Endothelial cell of umbilical vein (primary cell): ENCODE data around the gene TUB. TPM values are rescaled to one million over a fixed set of nuclear protein-coding genes. Genes with fewer than 3 reads are reported as not detected.

ENCODE experiments used
- BruUV-seq: library from RNA; stranded (reverse); fragments of 400-500 nt; replicated peaks from 2 replicates; lab custom pipeline; 2021; lab: Mats Ljungman, UMichigan
- CTCF ChIA-PET: fragments of 300-600, 350-600 bp; sonication (Branson Sonifier 250); formaldehyde crosslinking; loops from one replicate; lab custom pipeline; 2021; ENCODE audit warnings: antibody characterized with exemption, inconsistent platforms; lab: Charles Lee
- POLR2A ChIA-PET: fragments of 300-600, 350-600 bp; sonication (Branson Sonifier 250); formaldehyde crosslinking; loops from one replicate; lab custom pipeline; 2021; ENCODE audit warnings: antibody characterized with exemption, inconsistent platforms; lab: Charles Lee
- DNase-seq: peaks from one replicate; pipeline ENCODE4 v3.0.0-alpha.2; 2011; ENCODE audit warnings: low read depth, low spot score
- FAIRE-seq: peaks from 2 replicates; lab custom pipeline; 2011; peaks lifted over from hg19 to GRCh38; lab: Jason Lieb, UNC
- H2AFZ ChIP-seq: 2 replicates; pipeline ENCODE4 v1.6.0; 2012; ENCODE audit warnings: low read depth, low read length, control low read depth, inconsistent platforms
- H3K27ac ChIP-seq: 2 replicates; pipeline ENCODE4 v1.5.1; 2011; ENCODE audit warnings: low read depth, mild to moderate bottlenecking, control low read depth, low read length, moderate library complexity; ENCODE audit not compliant: insufficient read depth
- H3K27me3 ChIP-seq, 2 experiments: 2 replicates each; pipeline versions ENCODE4 v1.6.0 to v1.6.1; 2011; ENCODE audit warnings: low read length in 2 of 2, mixed read lengths in 1 of 2; ENCODE audit not compliant: control insufficient read depth in 2 of 2, insufficient read depth in 2 of 2
- H3K36me3 ChIP-seq, 2 experiments: 2 replicates in 1 of 2; 3 replicates in 1 of 2; pipeline ENCODE4 v1.5.1; 2011; ENCODE audit warnings: low read length in 2 of 2, mild to moderate bottlenecking in 1 of 2, moderate library complexity in 1 of 2; ENCODE audit not compliant: control insufficient read depth in 2 of 2, insufficient read depth in 2 of 2; ENCODE audit errors: extremely low read depth in 1 of 2
- H3K4me1 ChIP-seq: 3 replicates; pipeline ENCODE4 v1.5.1; 2011; ENCODE audit warnings: mild to moderate bottlenecking, low read length; ENCODE audit not compliant: control insufficient read depth, insufficient read depth; ENCODE audit errors: extremely low read depth
- H3K4me2 ChIP-seq: 2 replicates; pipeline ENCODE4 v1.6.1; 2011; ENCODE audit warnings: low read length, control low read depth, mixed read lengths; ENCODE audit not compliant: insufficient read depth
- H3K4me3 ChIP-seq, 3 experiments: fragments of 200-600 bp in 1 of 3; sonication (generic), shearing (Covaris generic) in 1 of 3; replicated peaks in 1 of 3; 2 replicates each; pipeline ENCODE4 v1.5.1; 2011 to 2016; ENCODE audit warnings: control low read depth in 3 of 3, low read length in 3 of 3, mild to moderate bottlenecking in 2 of 3, inconsistent platforms in 1 of 3, low read depth in 1 of 3, moderate library complexity in 1 of 3; ENCODE audit not compliant: insufficient read depth in 1 of 3
- H3K79me2 ChIP-seq: 2 replicates; pipeline ENCODE4 v1.6.0; 2012; ENCODE audit warnings: low read length, inconsistent platforms; ENCODE audit not compliant: control insufficient read depth, insufficient read depth
- H3K9ac ChIP-seq: replicated peaks from 2 replicates; pipeline ENCODE3; 2011; ENCODE audit warnings: low read length, control low read depth; ENCODE audit not compliant: insufficient read depth; ENCODE audit errors: extremely low read depth
- H3K9me1 ChIP-seq: replicated peaks from 3 replicates; pipeline ENCODE4 v1.6.0; 2011; ENCODE audit warnings: mild to moderate bottlenecking, low read length; ENCODE audit not compliant: control insufficient read depth, insufficient read depth; ENCODE audit errors: extremely low read depth
- H3K9me3 ChIP-seq: replicated peaks from 2 replicates; pipeline ENCODE4 v1.5.1; 2012; ENCODE audit warnings: low read length, inconsistent platforms; ENCODE audit not compliant: control insufficient read depth, insufficient read depth
- H4K20me1 ChIP-seq: replicated peaks from 2 replicates; pipeline ENCODE3; 2011; ENCODE audit warnings: mild to moderate bottlenecking, low read length; ENCODE audit not compliant: control insufficient read depth, insufficient read depth; ENCODE audit errors: extremely low read depth
- CTCF ChIP-seq, 2 donors: IDR thresholded peaks; 1 replicate in 1 of 2; 2 replicates in 1 of 2; pipeline ENCODE4 v1.5.1; 2011; ENCODE audit warnings: low read length in 2 of 2, mild to moderate bottlenecking in 2 of 2, moderate library complexity in 2 of 2, control low read depth in 1 of 2, inconsistent platforms in 1 of 2, low read depth in 1 of 2; ENCODE audit not compliant: insufficient read depth in 1 of 2; ENCODE audit errors: extremely low read depth in 1 of 2
- EZH2 ChIP-seq: IDR thresholded peaks from 2 replicates; pipeline ENCODE4 v1.6.1; 2012; ENCODE audit warnings: borderline replicate concordance, low read depth, mild to moderate bottlenecking, moderate library complexity, low read length, inconsistent platforms; ENCODE audit not compliant: severe bottlenecking
- FOS ChIP-seq: IDR thresholded peaks from 2 replicates; pipeline ENCODE4 v1.6.1; 2011; ENCODE audit warnings: mild to moderate bottlenecking, low read length, moderate library complexity, borderline replicate concordance; ENCODE audit not compliant: insufficient read depth
- GATA2 ChIP-seq: IDR thresholded peaks from 2 replicates; pipeline ENCODE4 v1.7.0; 2011; ENCODE audit warnings: low read depth, mild to moderate bottlenecking, moderate library complexity, mixed read lengths, low read length; ENCODE audit not compliant: insufficient read length, insufficient read depth
- JUN ChIP-seq: IDR thresholded peaks from 2 replicates; pipeline ENCODE4 v1.6.1; 2011; ENCODE audit warnings: borderline replicate concordance, low read depth; ENCODE audit not compliant: insufficient read length, insufficient read depth
- MAX ChIP-seq: IDR thresholded peaks from 2 replicates; pipeline ENCODE4 v1.6.1; 2011; ENCODE audit not compliant: insufficient read depth, insufficient read length
- MYC ChIP-seq: IDR thresholded peaks from one replicate; pipeline ENCODE4 v1.6.1; 2011; ENCODE audit warnings: mild to moderate bottlenecking, low read depth, low read length
- POLR2A ChIP-seq: IDR thresholded peaks from 2 replicates; pipeline ENCODE4 v1.6.1; 2012; ENCODE audit warnings: low read depth, mild to moderate bottlenecking, control low read depth, low read length
- POLR2AphosphoS5 ChIP-seq: IDR thresholded peaks from 2 replicates; pipeline ENCODE4 v1.6.1; 2012; ENCODE audit warnings: low read depth, mild to moderate bottlenecking, control low read depth, low read length, moderate library complexity; ENCODE audit not compliant: insufficient read depth
- dilution Hi-C: fragments of 300-500 bp; cut with MboI; formaldehyde crosslinking; loops from one replicate; pipeline ENCODE4 v1.15.0; 2019; ENCODE audit warnings: low sequenced_read_pairs; ENCODE audit not compliant: extremely low pct_ligation_motif_present
- intact Hi-C: fragments of 100-400 bp; cut with micrococcal nuclease; formaldehyde crosslinking; loops from one replicate; pipeline ENCODE4 v1.10.0; 2022
- polyA plus RNA-seq, 4 experiments: library from polyadenylated mRNA; depleted of rRNA in 3 of 4; stranded (reverse) in 3 of 4; unstranded in 1 of 4; fragments of >200 nt; gene quantifications; 2 replicates each; pipeline versions ENCODE4 v1.2.1 to v1.2.3, GENCODE V29; 2011 to 2012; ENCODE audit warnings: missing spikeins in 1 of 4
- total RNA-seq: library from RNA; stranded (reverse); gene quantifications from 2 replicates; pipeline ENCODE4 v1.2.3, GENCODE V29; 2021

The TUB gene
- total and polyA plus RNA-seq, 2 donors (not counting 3 experiments of a cell fraction or from before 2014, with no cell fraction given): 2.3 to 3.9 TPM

GRCh38 chr11:8034604-8035190 is 46.3 kb upstream of the TUB start:
- no peak overlapping the region for H2AFZ ChIP-seq
- ChIA-PET POLR2A (no interaction called here), CTCF (interaction anchor here (2.3 to 12.3 kb wide), 6 partner anchors 10 to 61 kb away, joined by 14 to 528 read pairs (median 26); partner anchors contain the start of gene TUB)
- TF ChIP-seq POLR2AphosphoS5: no peak
- no peak for TF ChIP-seq JUN
- no peak for TF ChIP-seq FOS
- no peak for TF ChIP-seq GATA2
- no peak for TF ChIP-seq MYC
- TF ChIP-seq EZH2: no peak
- no peak for TF ChIP-seq CTCF (IDR thresholded peaks at IDR 0.05; ENCODE audit: extremely low read depth in 1 of 2, insufficient read depth in 1 of 2, low read depth in 1 of 2, low read length in 2 of 2)
- TF ChIP-seq MAX: no peak
- no peak for TF ChIP-seq POLR2A
- BruUV-seq: no TSS peak
- H3K9me1 ChIP-seq: no peaks in the 10 kb centered on the region
- no peaks in the 10 kb centered on the region for H3K9me3 ChIP-seq
- H3K79me2 ChIP-seq: no peaks in the 10 kb centered on the region
- FAIRE-seq: no peak
- dilution Hi-C loops (no loop called here), intact Hi-C loops (no loop called here)
- no peak overlapping the region for H3K9ac ChIP-seq
- no peaks in the 10 kb centered on the region for H3K36me3 ChIP-seq
- H4K20me1 ChIP-seq: no peaks in the 10 kb centered on the region
- no peaks in the 10 kb centered on the region for H3K27me3 ChIP-seq
- no peak overlapping the region for H3K27ac ChIP-seq
- no peaks in the 10 kb centered on the region for H3K4me1 ChIP-seq
- no peak overlapping the region for H3K4me2 ChIP-seq
- no peak for DNase-seq
- H3K4me3 ChIP-seq: no peak overlapping the region
